22Rv1 (cell line): Measurements from ENCODE around the gene TMC7.

Source experiments
- H3K27ac ChIP-seq: fragments of 450-650 bp; 2 replicates; pipeline ENCODE4 v1.5.1; 2017
- ZFX ChIP-seq: fragments of 450-650 bp; IDR thresholded peaks from 2 replicates; pipeline ENCODE4 v1.6.1; 2017; ENCODE audit warnings: antibody characterized with exemption, borderline replicate concordance
- TF ChIP-seq, protein P1 (sequence below): fragments of 450-650 bp; IDR thresholded peaks from 2 replicates; pipeline ENCODE4 v1.5.1; 2017; ENCODE audit warnings: mild to moderate bottlenecking

TMC7 gene

GRCh38 chr16:19098173-19098572, 114.4 kb downstream of the TMC7 start:
- H3K27ac ChIP-seq: no peak overlapping the region
- TF ChIP-seq ZFX: no peak
- TF ChIP-seq, protein P1, sequence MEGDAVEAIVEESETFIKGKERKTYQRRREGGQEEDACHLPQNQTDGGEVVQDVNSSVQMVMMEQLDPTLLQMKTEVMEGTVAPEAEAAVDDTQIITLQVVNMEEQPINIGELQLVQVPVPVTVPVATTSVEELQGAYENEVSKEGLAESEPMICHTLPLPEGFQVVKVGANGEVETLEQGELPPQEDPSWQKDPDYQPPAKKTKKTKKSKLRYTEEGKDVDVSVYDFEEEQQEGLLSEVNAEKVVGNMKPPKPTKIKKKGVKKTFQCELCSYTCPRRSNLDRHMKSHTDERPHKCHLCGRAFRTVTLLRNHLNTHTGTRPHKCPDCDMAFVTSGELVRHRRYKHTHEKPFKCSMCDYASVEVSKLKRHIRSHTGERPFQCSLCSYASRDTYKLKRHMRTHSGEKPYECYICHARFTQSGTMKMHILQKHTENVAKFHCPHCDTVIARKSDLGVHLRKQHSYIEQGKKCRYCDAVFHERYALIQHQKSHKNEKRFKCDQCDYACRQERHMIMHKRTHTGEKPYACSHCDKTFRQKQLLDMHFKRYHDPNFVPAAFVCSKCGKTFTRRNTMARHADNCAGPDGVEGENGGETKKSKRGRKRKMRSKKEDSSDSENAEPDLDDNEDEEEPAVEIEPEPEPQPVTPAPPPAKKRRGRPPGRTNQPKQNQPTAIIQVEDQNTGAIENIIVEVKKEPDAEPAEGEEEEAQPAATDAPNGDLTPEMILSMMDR: no peak

- H3K27ac ChIP-seq: no peak overlapping the region
- no peak for TF ChIP-seq ZFX
- TF ChIP-seq, protein P1: no peak
Observed at GRCh38 chr16:19102187-19102872, 118.6 kb downstream of the TMC7 start.

DNA sequence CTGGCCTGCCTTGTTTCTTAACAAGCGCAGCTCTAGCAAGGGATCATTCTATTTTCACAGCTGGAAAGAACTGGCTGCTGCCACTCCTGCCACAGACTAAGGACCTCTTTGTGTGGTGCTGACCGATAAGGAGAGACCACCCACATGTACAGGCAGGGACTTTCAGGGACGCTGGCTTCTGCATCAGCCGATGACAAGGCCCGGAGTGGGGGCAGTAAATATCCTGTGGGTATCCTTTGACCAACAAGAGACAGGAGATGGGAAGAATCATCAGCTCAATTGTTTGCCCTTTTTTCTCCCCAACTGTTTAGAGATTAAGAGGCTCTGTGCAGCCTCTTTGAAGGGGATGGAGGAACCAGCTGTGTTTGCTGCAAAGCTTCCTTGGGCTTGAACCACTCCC, 120.9 kb downstream of the TMC7 start:
- TF ChIP-seq ZFX: no peak
- TF ChIP-seq, protein P1: no peak

DNA sequence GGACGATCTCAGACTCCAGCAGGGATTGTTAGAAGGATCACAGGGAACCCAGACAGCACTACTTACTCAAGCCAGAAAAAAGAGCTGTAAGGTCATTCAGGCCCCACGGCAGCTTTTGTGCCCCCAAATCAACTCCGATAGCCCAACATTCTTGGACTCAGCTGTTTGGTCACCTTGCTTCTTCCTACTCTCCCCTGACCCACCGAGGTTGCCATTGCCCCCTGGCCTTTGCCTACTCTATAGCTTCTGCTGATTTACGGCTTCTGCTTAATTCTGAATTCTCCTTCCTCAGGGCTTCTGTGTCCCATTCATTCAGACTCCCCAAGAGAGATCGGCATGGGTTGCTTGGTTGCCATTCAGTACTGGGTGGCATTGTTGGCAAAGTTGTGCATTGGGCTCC, 121.4 kb downstream of the TMC7 start:
- no peak for TF ChIP-seq ZFX
- no peak overlapping the region for H3K27ac ChIP-seq

More for the DNA sequence above, 120.9 kb downstream of the TMC7 start:
- no peak overlapping the region for H3K27ac ChIP-seq

- TF ChIP-seq, protein P1: no peak
- TF ChIP-seq ZFX: no peak
- H3K27ac ChIP-seq: no peak overlapping the region
Observed at GRCh38 chr16:19105891-19106624, 122.3 kb downstream of the TMC7 start.

- H3K27ac ChIP-seq: no peak overlapping the region
- TF ChIP-seq, protein P1: no peak
- TF ChIP-seq ZFX: no peak
Observed at GRCh38 chr16:19106625-19107020, 122.9 kb downstream of the TMC7 start.

DNA sequence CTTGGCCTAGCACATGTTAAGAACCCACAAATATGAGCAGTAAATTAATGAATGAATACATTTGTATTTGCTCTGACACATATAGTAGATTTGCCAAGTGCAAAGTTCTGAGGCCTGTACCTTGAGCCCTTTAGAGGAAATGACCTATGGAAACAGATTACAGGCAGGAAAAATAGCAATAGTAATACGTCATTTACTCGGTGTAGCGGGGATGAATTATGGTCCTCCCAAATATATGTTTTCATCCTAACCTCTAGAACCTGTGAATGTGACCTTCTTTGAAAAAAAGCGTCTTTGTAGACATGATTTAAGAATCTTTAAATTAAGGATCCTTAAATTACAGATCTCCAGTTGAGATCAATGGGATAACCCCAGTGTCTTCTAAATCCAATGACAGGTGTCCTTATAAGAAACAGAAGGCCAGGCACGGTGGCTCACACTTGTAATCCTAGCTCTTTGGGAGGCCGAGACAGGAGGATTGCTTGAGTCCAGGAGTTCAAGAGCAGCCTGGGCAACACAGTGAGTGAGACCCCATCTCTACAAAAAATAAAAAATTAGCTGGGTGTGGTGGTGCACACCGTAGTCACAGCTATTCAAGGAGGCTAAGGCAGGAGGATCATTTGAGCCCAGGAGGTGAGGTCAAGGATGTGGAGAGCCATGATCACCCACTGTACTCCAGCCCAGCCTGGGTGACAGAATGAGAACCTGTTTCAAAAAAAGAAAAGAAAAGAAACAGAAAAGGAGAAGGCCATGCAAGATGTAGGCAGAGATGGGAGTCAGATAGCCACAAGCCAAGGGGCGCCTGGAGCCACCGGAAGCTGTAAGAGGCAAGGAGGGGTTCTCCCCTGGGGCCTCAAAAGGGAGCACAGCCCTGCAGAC, 124.9 kb downstream of the TMC7 start:
- no peak for TF ChIP-seq ZFX
- TF ChIP-seq, protein P1: no peak
- no peak overlapping the region for H3K27ac ChIP-seq
